Measurements from ENCODE around the gene MRPL42. TPM values are rescaled to one million over a fixed set of nuclear protein-coding genes. Genes with fewer than 3 reads are reported as not detected.
"Not testable (repeated sequence)": the region's sequence is repeated elsewhere in the genome, so short reads cannot be mapped to it uniquely, and the experiment has no call there.

MRPL42 gene
- total RNA-seq, 6 experiments from 2014 or later = 25.8 to 44.5 (median 32.1) TPM

DNA sequence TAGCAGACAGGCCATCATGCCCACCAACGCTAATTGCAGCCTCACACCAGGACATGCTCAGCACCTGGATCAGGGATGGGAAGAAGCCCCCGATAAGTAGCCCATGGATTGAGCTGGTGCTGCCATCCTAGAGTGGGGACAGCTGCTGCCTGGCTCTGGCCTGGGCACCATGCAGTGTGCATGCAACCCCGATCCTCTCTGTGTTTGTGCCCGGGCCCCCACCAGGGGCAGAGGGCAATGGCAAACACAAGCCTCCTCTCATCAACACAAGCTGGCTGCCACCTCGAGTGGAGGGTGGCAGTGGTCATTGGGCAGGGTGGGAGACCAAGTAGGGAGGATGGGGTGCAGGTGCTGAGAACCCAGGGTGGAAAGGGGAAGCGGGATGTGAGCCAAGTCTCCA, 81.9 kb downstream of the MRPL42 start:
- peaks cover 0 to 18% (median 0%) of the 10 kb centered on the region in 4 donors for H3K4me1 ChIP-seq
- DNase-seq (no peak), ATAC-seq (no peak)
- H3K9me3 ChIP-seq = no peaks in the 10 kb centered on the region
- intact Hi-C loops (cut with DNase I) = no loop called here
- no peak overlapping the region for H3K4me3 ChIP-seq
- H3K27me3 ChIP-seq = no peaks in the 10 kb centered on the region
- 40% methylated on average over 3 of the region's 6 CpGs for WGBS (ENCODE audit: insufficient coverage, low coverage, low lambda C conversion rate, missing lambda C conversion rate)
- no peak overlapping the region for H3K27ac ChIP-seq
- no peaks in the 10 kb centered on the region for H3K36me3 ChIP-seq
- TF ChIP-seq, protein P1, sequence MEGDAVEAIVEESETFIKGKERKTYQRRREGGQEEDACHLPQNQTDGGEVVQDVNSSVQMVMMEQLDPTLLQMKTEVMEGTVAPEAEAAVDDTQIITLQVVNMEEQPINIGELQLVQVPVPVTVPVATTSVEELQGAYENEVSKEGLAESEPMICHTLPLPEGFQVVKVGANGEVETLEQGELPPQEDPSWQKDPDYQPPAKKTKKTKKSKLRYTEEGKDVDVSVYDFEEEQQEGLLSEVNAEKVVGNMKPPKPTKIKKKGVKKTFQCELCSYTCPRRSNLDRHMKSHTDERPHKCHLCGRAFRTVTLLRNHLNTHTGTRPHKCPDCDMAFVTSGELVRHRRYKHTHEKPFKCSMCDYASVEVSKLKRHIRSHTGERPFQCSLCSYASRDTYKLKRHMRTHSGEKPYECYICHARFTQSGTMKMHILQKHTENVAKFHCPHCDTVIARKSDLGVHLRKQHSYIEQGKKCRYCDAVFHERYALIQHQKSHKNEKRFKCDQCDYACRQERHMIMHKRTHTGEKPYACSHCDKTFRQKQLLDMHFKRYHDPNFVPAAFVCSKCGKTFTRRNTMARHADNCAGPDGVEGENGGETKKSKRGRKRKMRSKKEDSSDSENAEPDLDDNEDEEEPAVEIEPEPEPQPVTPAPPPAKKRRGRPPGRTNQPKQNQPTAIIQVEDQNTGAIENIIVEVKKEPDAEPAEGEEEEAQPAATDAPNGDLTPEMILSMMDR (IDR thresholded peaks at IDR 0.05) = no peak
- TF ChIP-seq POLR2A (IDR thresholded peaks at IDR 0.05) = no peak

DNA sequence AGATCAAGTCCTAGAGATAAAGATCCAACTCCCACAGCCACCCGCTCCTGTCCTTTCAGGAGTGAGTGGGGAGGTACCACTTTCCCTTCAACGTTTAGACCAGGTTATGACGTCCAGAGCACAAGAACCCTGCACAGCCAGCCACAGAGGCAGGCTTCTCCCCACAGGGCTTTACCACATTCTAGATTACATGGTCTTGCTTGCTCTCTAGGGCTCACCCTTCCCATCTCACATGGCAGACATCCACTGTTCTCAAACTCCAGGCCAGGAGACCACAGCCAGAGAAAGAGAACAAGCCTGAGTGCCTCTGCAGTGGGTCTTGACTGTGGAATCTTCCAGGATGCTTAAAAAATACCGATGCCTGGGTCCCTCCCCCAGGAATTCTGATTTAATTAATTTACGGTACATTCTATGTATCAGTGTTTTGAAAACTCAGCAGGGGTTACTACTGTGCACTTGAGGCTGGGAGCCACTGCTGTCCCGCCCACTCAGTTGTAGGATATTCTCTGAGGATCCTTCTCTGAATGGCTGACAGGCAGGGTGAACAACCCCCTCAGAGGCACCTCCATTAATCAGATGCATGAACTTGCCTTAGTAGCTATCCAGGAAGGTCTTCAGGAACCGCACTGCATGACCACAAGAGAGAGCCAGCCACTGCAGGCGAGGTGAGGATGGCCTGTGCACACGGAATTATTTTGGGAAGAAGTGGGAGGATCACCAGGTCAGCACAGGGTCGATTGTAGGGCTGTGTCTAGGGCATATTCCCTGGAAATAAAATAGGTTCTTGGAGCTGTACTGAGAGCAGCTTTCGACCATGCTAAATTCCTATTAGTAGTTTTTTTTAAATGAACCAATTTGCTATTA, 83.7 kb downstream of the MRPL42 start:
- TF ChIP-seq, protein P1 (IDR thresholded peaks at IDR 0.05) = peak in 1 of 4 donors; percentile 13
- TF ChIP-seq POLR2A (IDR thresholded peaks at IDR 0.05) = no peak
- no peaks in the 10 kb centered on the region for H3K36me3 ChIP-seq
- H3K4me3 ChIP-seq = no peak overlapping the region
- intact Hi-C loops (cut with DNase I) = no loop called here
- 76% methylated on average over 8 of the region's 11 CpGs for WGBS (ENCODE audit: insufficient coverage, low coverage, low lambda C conversion rate, missing lambda C conversion rate)
- peak overlapping the region in 1 of 3 donors; percentile 83 for H3K27ac ChIP-seq
- DNase-seq (no peak), ATAC-seq (peak in 3 of 4 donors; percentile 43 to 54 (median 49))
- H3K9me3 ChIP-seq = no peaks in the 10 kb centered on the region
- no peaks in the 10 kb centered on the region for H3K27me3 ChIP-seq
- peaks cover 0 to 18% (median 0%) of the 10 kb centered on the region in 4 donors for H3K4me1 ChIP-seq

DNA sequence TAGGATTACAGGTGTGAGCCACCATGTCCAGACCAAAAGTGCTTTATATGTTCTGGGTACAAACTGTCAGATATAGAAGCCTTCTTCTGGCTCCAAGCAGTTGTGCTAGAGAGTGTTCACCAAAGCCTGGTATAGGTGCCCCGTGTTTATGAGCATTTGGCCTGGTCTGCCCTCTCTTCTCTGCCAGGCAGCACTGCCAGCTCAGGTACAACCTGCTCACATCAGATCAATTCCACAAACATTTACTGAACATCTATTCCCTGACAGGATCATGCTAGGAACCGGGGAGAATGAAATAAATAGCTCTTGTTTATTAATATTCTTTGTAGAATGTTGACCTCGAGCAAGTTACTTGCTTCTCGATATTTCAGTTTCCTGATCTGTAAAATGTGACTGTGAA, 85.1 kb downstream of the MRPL42 start:
- DNase-seq (peak; percentile 60 to 84 (median 80)), ATAC-seq (peak; percentile 96 to 99 (median 98))
- peaks cover 0 to 18% (median 0%) of the 10 kb centered on the region in 4 donors for H3K4me1 ChIP-seq
- WGBS (ENCODE audit: insufficient coverage, low coverage, low lambda C conversion rate, missing lambda C conversion rate) = 28% methylated on average over 4 of the region's 4 CpGs
- intact Hi-C loops (cut with DNase I) = no loop called here
- H3K27me3 ChIP-seq = no peaks in the 10 kb centered on the region
- no peak for TF ChIP-seq POLR2A (IDR thresholded peaks at IDR 0.05)
- TF ChIP-seq, protein P1 (IDR thresholded peaks at IDR 0.05) = no peak
- peak overlapping the region in 2 of 3 donors; percentile 79 to 83 for H3K27ac ChIP-seq
- H3K36me3 ChIP-seq = no peaks in the 10 kb centered on the region
- H3K9me3 ChIP-seq = no peaks in the 10 kb centered on the region
- H3K4me3 ChIP-seq = no peak overlapping the region

DNA sequence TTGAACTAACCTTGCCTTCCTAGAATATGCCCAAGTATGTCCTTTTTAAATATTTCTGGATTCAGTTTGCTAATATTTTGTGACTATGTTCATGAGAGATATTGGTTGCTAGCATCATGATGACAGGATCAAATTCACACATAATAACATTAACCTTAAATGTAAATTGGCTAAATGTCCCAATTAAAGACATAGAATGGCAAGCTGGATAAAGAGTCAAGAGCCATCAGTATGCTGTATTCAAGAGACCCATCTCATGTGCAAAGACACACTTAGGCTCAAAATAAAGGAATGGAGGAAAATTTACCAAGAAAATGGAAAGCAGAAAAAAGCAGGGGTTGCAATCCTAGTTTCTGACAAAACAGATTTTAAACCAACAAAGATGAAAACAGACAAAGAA, 90.6 kb downstream of the MRPL42 start:
- H3K36me3 ChIP-seq; H3K27me3 ChIP-seq; H3K9me3 ChIP-seq; ATAC-seq; intact Hi-C loops (cut with DNase I); H3K27ac ChIP-seq; H3K4me1 ChIP-seq; DNase-seq; H3K4me3 ChIP-seq: not testable (repeated sequence)

DNA sequence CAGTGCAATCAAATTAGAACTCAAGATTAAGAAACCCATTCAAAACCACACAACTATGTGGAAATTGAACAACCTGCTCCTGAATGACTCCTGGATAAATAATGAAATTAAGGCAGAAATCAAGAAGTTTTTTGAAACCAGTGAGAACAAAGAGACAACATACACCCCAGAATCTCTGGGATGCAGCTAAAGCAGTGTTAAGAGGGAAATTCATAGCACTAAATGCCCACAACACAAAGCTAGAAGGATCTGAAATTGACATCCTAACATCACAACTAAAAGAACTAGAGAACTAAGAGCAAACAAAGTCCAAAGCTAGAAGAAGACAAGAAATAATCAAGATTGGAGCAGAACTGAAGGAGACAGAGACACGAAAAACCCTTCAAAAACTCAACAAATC, 91.4 kb downstream of the MRPL42 start:
- ATAC-seq = not testable (repeated sequence)

More for the DNA sequence above, 91.4 kb downstream of the MRPL42 start:
- H3K9me3 ChIP-seq; H3K4me1 ChIP-seq; H3K27me3 ChIP-seq; H3K4me3 ChIP-seq; intact Hi-C loops (cut with DNase I); H3K36me3 ChIP-seq; DNase-seq; H3K27ac ChIP-seq: not testable (repeated sequence)
- WGBS (ENCODE audit: insufficient coverage, low coverage, low lambda C conversion rate, missing lambda C conversion rate) = 100% methylated on average over 1 of the region's 1 CpG
